Mucosa of descending colon (tissue), 3 donors: ENCODE measurements around the gene KIAA1755. TPM values are rescaled to one million over a fixed set of nuclear protein-coding genes. Genes with fewer than 3 reads are reported as not detected.
"Not testable (repeated sequence)": the region's sequence is repeated elsewhere in the genome, so short reads cannot be mapped to it uniquely, and the experiment has no call there.

Experiments
- ATAC-seq: fragments of 200-7000 bp; cut with Tn5 transposase; one replicate; pipeline ENCODE4 v1.9.1; 2020; ENCODE audit warnings: mild to moderate bottlenecking, moderate library complexity
- DNase-seq, 3 donors: peaks; one replicate each; pipeline ENCODE4 v3.0.0-alpha.2; 2020
- H3K36me3 ChIP-seq: fragments of 200-600 bp; one replicate; pipeline ENCODE4 v1.8.0; 2021; ENCODE audit warnings: low read depth, mild to moderate bottlenecking
- H3K4me1 ChIP-seq: fragments of 200-600 bp; one replicate; pipeline ENCODE4 v1.8.0; 2021; ENCODE audit warnings: low read depth, mild to moderate bottlenecking
- H3K4me3 ChIP-seq: fragments of 200-600 bp; one replicate; pipeline ENCODE4 v1.8.0; 2021; ENCODE audit warnings: mild to moderate bottlenecking
- H3K9me3 ChIP-seq: fragments of 200-600 bp; one replicate; pipeline ENCODE4 v1.8.0; 2021; ENCODE audit warnings: mild to moderate bottlenecking
- intact Hi-C, 2 donors: fragments of 100-400 bp; cut with DNase I in 1 of 2; cut with micrococcal nuclease in 1 of 2; formaldehyde crosslinking; loops; one replicate each; pipeline versions ENCODE4 v1.11.0 to v1.11.1; 2022; cut with DNase I, micrococcal nuclease
- total RNA-seq, 3 donors: library from RNA; stranded (reverse); fragmentation: NEBNext Ultra II Directional in 2 of 3; extraction: Animal tissue kit (Norgen Biotek cat#: 25700) in 2 of 3; gene quantifications; one replicate each; pipeline versions ENCODE4 v1.2.1 to v1.2.4, GENCODE V29; 2021 to 2023
- TF ChIP-seq, protein P1 (sequence below): fragments of 200-600 bp; IDR thresholded peaks from one replicate; pipeline ENCODE4 v1.8.0; 2022; ENCODE audit warnings: antibody characterized with exemption, mild to moderate bottlenecking
- donor health status: DM: no; HTN: no; CAD: no; lungs with moderate emphysema.
- donor health status: DM: no; HTN: no; CAD: no.
- donor health status: DM: no; HTN: yes; CAD: no.

KIAA1755 gene
- total RNA-seq, 3 donors from 2014 or later, result 1.2 to 22.4 (median 3.4) TPM

DNA sequence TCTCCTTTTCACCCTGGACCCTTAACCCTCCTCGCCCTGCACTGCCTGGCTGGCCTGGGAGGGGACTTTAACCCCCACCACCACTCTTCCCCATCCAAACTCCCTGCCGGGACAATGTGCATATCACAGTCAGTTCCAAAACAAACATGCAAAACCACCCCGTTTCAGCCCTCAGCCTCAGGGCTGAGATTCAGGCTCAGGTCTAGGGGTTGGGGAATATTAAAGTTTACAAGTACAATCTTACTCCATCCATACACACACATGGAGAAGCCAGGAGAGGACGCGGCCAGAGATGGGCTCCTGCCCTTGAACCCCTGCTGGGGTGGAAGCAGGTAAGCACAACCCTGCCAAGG lies 534 bp downstream of the KIAA1755 start:
- no peaks in the 10 kb centered on the region for H3K36me3 ChIP-seq
- TF ChIP-seq, protein P1, sequence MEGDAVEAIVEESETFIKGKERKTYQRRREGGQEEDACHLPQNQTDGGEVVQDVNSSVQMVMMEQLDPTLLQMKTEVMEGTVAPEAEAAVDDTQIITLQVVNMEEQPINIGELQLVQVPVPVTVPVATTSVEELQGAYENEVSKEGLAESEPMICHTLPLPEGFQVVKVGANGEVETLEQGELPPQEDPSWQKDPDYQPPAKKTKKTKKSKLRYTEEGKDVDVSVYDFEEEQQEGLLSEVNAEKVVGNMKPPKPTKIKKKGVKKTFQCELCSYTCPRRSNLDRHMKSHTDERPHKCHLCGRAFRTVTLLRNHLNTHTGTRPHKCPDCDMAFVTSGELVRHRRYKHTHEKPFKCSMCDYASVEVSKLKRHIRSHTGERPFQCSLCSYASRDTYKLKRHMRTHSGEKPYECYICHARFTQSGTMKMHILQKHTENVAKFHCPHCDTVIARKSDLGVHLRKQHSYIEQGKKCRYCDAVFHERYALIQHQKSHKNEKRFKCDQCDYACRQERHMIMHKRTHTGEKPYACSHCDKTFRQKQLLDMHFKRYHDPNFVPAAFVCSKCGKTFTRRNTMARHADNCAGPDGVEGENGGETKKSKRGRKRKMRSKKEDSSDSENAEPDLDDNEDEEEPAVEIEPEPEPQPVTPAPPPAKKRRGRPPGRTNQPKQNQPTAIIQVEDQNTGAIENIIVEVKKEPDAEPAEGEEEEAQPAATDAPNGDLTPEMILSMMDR, result no peak
- H3K4me1 ChIP-seq, result no peaks in the 10 kb centered on the region
- intact Hi-C loops, result no loop called here
- no peak overlapping the region for H3K4me3 ChIP-seq
- no peak for DNase-seq
- no peak for ATAC-seq
- no peaks in the 10 kb centered on the region for H3K9me3 ChIP-seq

DNA sequence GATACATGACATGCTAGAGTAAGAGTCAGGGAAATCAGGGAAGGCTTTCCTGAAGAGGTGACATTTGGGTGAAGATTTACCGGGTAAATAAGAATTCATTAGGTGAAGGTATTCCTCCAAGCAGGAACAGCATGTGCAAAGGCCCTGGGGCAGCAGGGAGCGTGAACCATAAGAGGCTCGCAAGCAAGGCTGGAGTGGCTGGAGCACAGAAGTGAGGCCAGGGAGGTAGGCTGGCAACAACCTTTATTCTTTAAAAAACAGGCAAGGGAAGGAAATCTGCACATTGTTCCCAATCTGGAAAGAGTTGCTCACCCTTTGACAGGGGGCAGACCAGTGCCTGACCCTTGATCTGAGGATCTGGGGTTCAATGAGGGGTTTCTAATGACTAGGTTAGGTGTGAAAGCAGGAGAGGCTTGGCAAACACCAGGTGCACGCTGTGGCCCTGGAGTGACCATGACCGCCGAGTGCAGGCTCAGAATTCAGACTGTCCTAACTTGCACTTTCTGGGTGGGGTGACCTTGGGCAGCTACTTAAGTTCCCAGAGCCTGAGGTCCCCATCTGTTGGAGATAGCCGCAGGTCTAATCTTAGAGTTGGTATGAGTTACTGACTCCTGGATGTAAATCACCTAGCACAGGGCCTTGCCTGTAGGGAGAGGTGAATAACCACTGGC lies 1.9 kb downstream of the KIAA1755 start:
- Histone ChIP-seq H3K36me3 (no peaks in the 10 kb centered on the region), H3K4me1 (no peaks in the 10 kb centered on the region), H3K4me3 (no peak overlapping the region), H3K9me3 (no peaks in the 10 kb centered on the region)
- TF ChIP-seq, protein P1, result no peak
- DNase-seq, result no peak
- intact Hi-C loops, result no loop called here
- no peak for ATAC-seq

DNA sequence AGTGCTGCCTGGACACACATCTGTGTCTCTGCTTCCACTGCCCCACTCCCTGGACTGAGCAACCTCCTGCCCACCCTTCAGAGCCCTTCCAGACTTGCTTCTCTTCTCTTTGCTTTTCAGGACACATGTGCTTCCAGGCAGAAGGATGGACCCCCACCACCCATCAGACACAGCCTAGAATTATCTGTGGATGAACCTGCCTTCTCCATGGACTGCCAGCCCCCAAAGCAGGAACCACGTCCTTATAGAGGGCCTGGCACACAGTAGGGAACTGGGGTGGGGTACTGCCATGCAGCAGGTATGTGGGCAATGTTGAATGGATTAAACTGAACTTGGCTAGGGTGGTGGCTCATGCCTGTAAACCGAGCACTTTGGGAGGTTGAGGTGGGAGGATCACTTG lies 3.6 kb downstream of the KIAA1755 start:
- no peaks in the 10 kb centered on the region for H3K36me3 ChIP-seq
- H3K9me3 ChIP-seq, result no peaks in the 10 kb centered on the region
- H3K4me3 ChIP-seq, result no peak overlapping the region
- ATAC-seq (no peak), DNase-seq (no peak)
- no peaks in the 10 kb centered on the region for H3K4me1 ChIP-seq
- intact Hi-C loops, result no loop called here
- TF ChIP-seq, protein P1, result no peak

DNA sequence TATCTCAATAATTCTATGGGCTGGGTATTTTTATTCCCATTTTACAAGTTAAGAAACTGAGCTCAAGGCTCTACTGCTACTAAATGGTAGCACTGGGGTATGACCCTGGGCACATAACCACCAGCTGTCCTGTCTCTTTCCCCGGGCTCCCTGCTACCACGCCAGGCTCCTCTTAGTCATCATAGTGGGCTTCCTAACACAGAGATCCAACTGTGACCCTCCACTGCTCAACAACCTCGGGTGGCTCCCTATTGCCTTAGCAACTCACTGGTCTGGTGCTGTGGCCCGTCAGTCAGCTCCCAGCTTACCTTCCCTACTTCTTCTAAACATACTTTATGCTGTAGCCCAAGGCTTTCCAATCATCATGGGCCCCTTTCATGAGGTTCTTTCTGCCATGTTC lies 4.5 kb downstream of the KIAA1755 start:
- Histone ChIP-seq H3K4me1 (no peaks in the 10 kb centered on the region), H3K36me3 (no peaks in the 10 kb centered on the region), H3K4me3 (no peak overlapping the region), H3K9me3 (no peaks in the 10 kb centered on the region)
- intact Hi-C loops, result no loop called here
- no peak for ATAC-seq
- TF ChIP-seq, protein P1, result no peak
- no peak for DNase-seq

DNA sequence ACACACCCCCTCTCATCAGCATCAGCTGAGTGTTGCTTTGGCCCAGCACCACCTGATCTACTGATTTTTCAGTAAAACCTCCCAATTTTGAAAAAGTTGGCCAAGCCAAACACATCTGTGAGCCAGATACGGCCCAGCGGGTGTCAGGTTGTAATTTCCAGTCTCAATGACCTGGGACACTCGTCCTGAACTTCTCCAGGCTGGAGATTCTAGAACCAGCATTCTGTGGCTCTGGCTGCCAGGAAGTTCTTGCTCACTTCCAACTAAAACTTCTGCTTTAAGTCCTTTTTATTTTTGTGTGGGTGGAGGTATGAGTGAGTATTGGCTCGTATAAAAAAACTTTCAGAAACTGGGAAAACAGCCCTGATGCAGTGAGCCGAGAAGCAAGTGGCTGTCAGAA lies 5.1 kb downstream of the KIAA1755 start:
- Histone ChIP-seq H3K4me1 (no peaks in the 10 kb centered on the region), H3K36me3 (no peaks in the 10 kb centered on the region), H3K9me3 (no peaks in the 10 kb centered on the region), H3K4me3 (no peak overlapping the region)
- DNase-seq, result no peak
- intact Hi-C loops, result no loop called here
- TF ChIP-seq, protein P1, result no peak
- no peak for ATAC-seq

DNA sequence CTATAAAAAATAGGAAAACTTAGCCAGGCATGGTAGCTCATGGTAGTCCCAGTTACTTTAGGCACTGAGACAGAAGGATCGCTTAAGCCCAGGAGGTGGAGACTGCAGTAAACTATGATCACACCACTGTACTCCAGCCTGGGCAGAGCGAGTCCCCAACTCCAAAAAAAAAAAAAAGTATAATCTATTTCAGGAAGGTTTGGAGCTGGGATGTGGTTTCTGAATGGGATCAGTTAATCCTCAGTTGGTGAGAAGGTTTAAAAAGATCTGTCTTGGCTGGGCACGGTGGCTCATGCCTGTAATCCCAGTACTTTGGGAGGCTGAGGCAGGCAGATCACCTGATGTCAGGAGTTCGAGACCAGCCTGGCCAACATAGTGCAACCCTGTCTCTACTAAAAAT lies 5.9 kb downstream of the KIAA1755 start:
- H3K4me3 ChIP-seq, intact Hi-C loops, H3K4me1 ChIP-seq, H3K36me3 ChIP-seq, H3K9me3 ChIP-seq, ATAC-seq, DNase-seq: not testable (repeated sequence)
